HG02623 (cell line): ENCODE data around the gene UBTFL1.
"Not testable (repeated sequence)": the region's sequence is repeated elsewhere in the genome, so short reads cannot be mapped to it uniquely, and the experiment has no call there.

Source experiments
- ATAC-seq: cut with Tn5 transposase; IDR thresholded peaks from one replicate; pipeline ENCODE4 v1.9.1; 2021; ENCODE audit warnings: moderate library complexity; ENCODE audit not compliant: unreplicated experiment

Gene UBTFL1

GRCh38 chr11:90085650-90086049 lies at the start of gene UBTFL1:
Gene UBTFL1, plus strand, starts transcription at chr11:90085950. Its CDS starts 0 bp downstream, at chr11:90085950.
- ATAC-seq: not testable (repeated sequence)

- not testable (repeated sequence) for ATAC-seq
These were observed 34.0 kb upstream of the UBTFL1 start for GRCh38 chr11:90051591-90052209.

- ATAC-seq: not testable (repeated sequence)
These were observed 33.4 kb upstream of the UBTFL1 start for GRCh38 chr11:90052311-90052710.

GRCh38 chr11:90053545-90053944 lies 32.2 kb upstream of the UBTFL1 start:
- not testable (repeated sequence) for ATAC-seq

- ATAC-seq: not testable (repeated sequence)
These were observed 3.0 kb downstream of the UBTFL1 start for GRCh38 chr11:90088731-90089130.

GRCh38 chr11:90095230-90095924 lies 9.6 kb downstream of the UBTFL1 start:
- not testable (repeated sequence) for ATAC-seq

- ATAC-seq: not testable (repeated sequence)
These were observed 12.5 kb downstream of the UBTFL1 start for GRCh38 chr11:90098261-90098660.

- ATAC-seq: no peak
These were observed 14.7 kb downstream of the UBTFL1 start for GRCh38 chr11:90100431-90100830.

GRCh38 chr11:90113541-90113940 lies 27.8 kb downstream of the UBTFL1 start:
- no peak for ATAC-seq

GRCh38 chr11:90120191-90120590 lies 34.4 kb downstream of the UBTFL1 start:
- no peak for ATAC-seq

GRCh38 chr11:90124371-90124770 lies 38.6 kb downstream of the UBTFL1 start:
- ATAC-seq: no peak

GRCh38 chr11:90124946-90125345 lies 39.2 kb downstream of the UBTFL1 start:
- ATAC-seq: no peak

GRCh38 chr11:90133560-90134477 lies 48.1 kb downstream of the UBTFL1 start:
- no peak for ATAC-seq

- ATAC-seq: no peak
These were observed 48.8 kb downstream of the UBTFL1 start, which contains the start of gene NAALAD2 for GRCh38 chr11:90134478-90135003. Gene NAALAD2, plus strand, starts transcription at chr11:90134663. Its CDS starts 96 bp downstream, at chr11:90134759.

- ATAC-seq: no peak
These were observed 49.3 kb downstream of the UBTFL1 start for GRCh38 chr11:90135016-90135415.
